Vagina (tissue), 2 donors: ENCODE measurements around the gene EVC2. TPM values are rescaled to one million over a fixed set of nuclear protein-coding genes. Genes with fewer than 3 reads are reported as not detected.
A peak's percentile ranks its signal among the peaks of the same experiment; 100 is the strongest.

ENCODE experiments used
- DNase-seq, 2 donors: peaks; one replicate each; pipeline ENCODE4 v3.0.0-alpha.2; 2017; ENCODE audit errors: extremely low spot score in 2 of 2
- H3K27ac ChIP-seq: fragments of 200-600 bp; sonication (generic); one replicate; pipeline ENCODE4 v1.5.1; 2019
- H3K27me3 ChIP-seq: fragments of 200-600 bp; sonication (generic); one replicate; pipeline ENCODE4 v1.5.1; 2019
- H3K36me3 ChIP-seq, 2 donors: fragments of 200-600 bp; sonication (generic); one replicate each; pipeline ENCODE4 v1.5.1; 2017 to 2019
- H3K4me1 ChIP-seq: fragments of 200-600 bp; sonication (generic); one replicate; pipeline ENCODE4 v1.5.1; 2019
- H3K4me3 ChIP-seq, 2 donors: fragments of 200-600 bp; sonication (generic); 1 replicate in 1 of 2; 2 replicates in 1 of 2; pipeline ENCODE4 v1.5.1; 2016 to 2019
- H3K9me3 ChIP-seq: fragments of 200-600 bp; sonication (generic); one replicate; pipeline ENCODE4 v1.5.1; 2019
- POLR2A ChIP-seq, 2 donors: fragments of 450-650 bp; IDR thresholded peaks; one replicate each; pipeline ENCODE4 v1.6.1; 2017; ENCODE audit warnings: antibody characterized with exemption in 2 of 2, mild to moderate bottlenecking in 2 of 2, moderate library complexity in 2 of 2
- POLR2AphosphoS5 ChIP-seq, 2 donors: sonication (generic); formaldehyde crosslinking; IDR thresholded peaks; one replicate each; pipeline ENCODE4 v1.9.0; 2017; ENCODE audit warnings: antibody characterized with exemption in 2 of 2, mild to moderate bottlenecking in 2 of 2, low read depth in 1 of 2; ENCODE audit not compliant: insufficient read depth in 1 of 2
- intact Hi-C: fragments of 100-400 bp; cut with DNase I; formaldehyde crosslinking; loops from one replicate; pipeline ENCODE4 v1.15.1; 2023
- total RNA-seq: library from RNA; depleted of rRNA; stranded (reverse); fragments of >200 nt; gene quantifications from one replicate; pipeline ENCODE4 v1.2.3, GENCODE V29; 2016
- TF ChIP-seq, protein P1 (sequence below), 3 experiments: fragments of 450-650 bp in 2 of 3; fragments of 200-600 bp in 1 of 3; sonication (generic) in 1 of 3; IDR thresholded peaks; one replicate each; pipeline ENCODE4 v1.5.1; 2017 to 2019; ENCODE audit warnings: antibody characterized with exemption in 3 of 3, mild to moderate bottlenecking in 2 of 3, moderate library complexity in 2 of 3

Gene EVC2
- total RNA-seq, 1 donor from 2014 or later, result 23.8 TPM

DNA sequence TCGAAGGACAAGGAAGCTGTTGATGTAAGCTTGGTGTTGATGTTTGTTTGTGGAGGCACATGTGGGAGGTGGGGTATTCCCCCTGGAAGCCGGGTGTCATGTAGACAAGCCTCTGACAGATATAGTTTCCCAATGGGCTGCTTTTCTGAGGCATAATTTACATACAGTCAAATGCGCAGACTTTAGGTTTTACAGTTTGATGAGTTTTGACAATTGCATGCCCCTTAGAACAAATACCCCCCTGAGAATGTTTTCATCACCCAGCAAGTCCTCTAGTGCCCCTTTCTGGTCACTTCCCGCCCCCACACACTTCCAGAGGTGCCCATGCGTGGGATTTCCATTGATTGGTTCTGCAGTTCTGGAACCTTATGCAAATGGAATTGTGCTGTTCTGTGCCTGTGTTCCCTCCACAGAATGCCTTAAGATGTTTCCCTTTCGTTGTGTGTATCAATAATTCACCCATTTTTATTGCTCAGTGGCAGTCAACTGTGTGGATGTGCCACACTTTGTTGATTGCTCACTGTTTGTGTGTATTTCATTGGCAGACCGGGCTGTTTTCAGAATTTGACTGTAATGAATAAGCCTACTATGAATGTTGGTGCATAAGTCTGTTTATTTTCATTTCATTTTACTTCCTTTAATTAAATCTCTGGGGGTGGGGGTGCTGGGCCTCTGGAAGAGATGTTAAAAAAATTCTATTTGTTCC is 11.1 kb upstream of the EVC2 start:
- no peak overlapping the region for H3K27ac ChIP-seq
- H3K36me3 ChIP-seq, result peaks cover 0 to 4% of the 10 kb centered on the region in 2 donors
- no peak overlapping the region for H3K4me3 ChIP-seq
- intact Hi-C loops, result no loop called here
- peaks cover 5% of the 10 kb centered on the region for H3K4me1 ChIP-seq
- no peak for DNase-seq
- TF ChIP-seq, protein P1, sequence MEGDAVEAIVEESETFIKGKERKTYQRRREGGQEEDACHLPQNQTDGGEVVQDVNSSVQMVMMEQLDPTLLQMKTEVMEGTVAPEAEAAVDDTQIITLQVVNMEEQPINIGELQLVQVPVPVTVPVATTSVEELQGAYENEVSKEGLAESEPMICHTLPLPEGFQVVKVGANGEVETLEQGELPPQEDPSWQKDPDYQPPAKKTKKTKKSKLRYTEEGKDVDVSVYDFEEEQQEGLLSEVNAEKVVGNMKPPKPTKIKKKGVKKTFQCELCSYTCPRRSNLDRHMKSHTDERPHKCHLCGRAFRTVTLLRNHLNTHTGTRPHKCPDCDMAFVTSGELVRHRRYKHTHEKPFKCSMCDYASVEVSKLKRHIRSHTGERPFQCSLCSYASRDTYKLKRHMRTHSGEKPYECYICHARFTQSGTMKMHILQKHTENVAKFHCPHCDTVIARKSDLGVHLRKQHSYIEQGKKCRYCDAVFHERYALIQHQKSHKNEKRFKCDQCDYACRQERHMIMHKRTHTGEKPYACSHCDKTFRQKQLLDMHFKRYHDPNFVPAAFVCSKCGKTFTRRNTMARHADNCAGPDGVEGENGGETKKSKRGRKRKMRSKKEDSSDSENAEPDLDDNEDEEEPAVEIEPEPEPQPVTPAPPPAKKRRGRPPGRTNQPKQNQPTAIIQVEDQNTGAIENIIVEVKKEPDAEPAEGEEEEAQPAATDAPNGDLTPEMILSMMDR (IDR thresholded peaks at IDR 0.05), result no peak
- no peak for TF ChIP-seq POLR2A (IDR thresholded peaks at IDR 0.05)
- no peak for TF ChIP-seq POLR2AphosphoS5 (IDR thresholded peaks at IDR 0.05; ENCODE audit: insufficient read depth in 1 of 2, low read depth in 1 of 2)
- H3K27me3 ChIP-seq, result no peaks in the 10 kb centered on the region
- peaks cover 4% of the 10 kb centered on the region for H3K9me3 ChIP-seq

DNA sequence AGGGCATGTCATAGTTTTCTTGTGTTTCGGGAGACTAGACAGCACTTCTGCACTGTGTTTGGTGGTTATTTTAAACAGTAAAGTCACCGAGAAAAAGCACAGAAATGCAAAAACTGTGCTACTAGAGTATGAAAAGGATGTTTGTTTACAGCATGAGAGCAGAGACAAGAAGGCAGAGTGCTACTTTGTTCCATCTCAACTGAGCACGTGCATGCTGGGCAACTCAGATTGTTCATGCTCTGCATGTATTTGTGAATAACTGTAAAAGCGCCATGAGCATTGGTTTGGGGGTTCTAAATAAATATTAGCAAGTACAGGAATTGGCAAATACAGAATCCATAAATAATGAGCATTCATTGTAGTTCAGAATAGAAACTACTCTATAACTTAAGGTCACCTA is 10.1 kb upstream of the EVC2 start:
- peaks cover 5% of the 10 kb centered on the region for H3K4me1 ChIP-seq
- no peak for TF ChIP-seq POLR2A (IDR thresholded peaks at IDR 0.05)
- no peak for TF ChIP-seq POLR2AphosphoS5 (IDR thresholded peaks at IDR 0.05; ENCODE audit: insufficient read depth in 1 of 2, low read depth in 1 of 2)
- TF ChIP-seq, protein P1 (IDR thresholded peaks at IDR 0.05), result no peak
- peaks cover 0 to 4% of the 10 kb centered on the region in 2 donors for H3K36me3 ChIP-seq
- intact Hi-C loops, result no loop called here
- no peak overlapping the region for H3K27ac ChIP-seq
- no peak overlapping the region for H3K4me3 ChIP-seq
- DNase-seq, result no peak
- H3K9me3 ChIP-seq, result peaks cover 4% of the 10 kb centered on the region
- no peaks in the 10 kb centered on the region for H3K27me3 ChIP-seq

DNA sequence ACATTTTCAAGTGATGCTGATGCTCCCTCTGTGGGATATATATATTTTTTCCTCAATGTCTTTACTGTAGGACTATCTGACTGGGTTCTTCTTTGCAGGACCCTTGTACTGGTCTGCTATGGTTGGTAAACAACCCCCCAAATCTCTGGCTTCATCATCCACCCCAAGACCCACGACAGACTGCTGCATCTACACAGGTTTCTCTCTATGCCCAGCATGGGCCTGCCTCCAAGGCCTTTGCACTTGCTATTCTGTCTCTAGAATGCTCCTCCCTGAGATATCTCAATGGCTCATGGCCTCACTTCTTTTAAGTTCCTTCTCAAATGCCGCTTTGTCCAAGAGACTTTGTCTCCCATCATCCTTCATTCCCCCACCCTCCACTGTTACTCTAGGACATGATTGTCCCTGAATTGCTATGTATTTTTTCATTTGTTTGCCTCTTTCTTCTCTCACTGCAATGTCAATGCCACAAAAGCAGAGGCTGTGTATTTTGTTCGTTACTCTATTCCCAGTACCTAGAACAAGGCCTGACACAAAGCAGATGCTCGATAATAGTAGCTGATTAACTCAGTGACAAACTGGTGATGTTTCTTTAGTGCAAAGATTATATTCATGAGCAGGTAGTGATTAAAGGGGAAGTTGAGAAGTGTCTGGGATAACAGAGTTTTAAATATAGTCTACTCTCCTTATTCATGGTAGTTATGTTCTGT is 9.2 kb upstream of the EVC2 start:
- H3K36me3 ChIP-seq, result peaks cover 0 to 4% of the 10 kb centered on the region in 2 donors
- H3K27ac ChIP-seq, result no peak overlapping the region
- intact Hi-C loops, result no loop called here
- H3K27me3 ChIP-seq, result no peaks in the 10 kb centered on the region
- DNase-seq, result peak in 1 of 2 donors; percentile 72
- H3K9me3 ChIP-seq, result peaks cover 4% of the 10 kb centered on the region
- no peak overlapping the region for H3K4me3 ChIP-seq
- H3K4me1 ChIP-seq, result peaks cover 11% of the 10 kb centered on the region
- TF ChIP-seq POLR2AphosphoS5 (IDR thresholded peaks at IDR 0.05; ENCODE audit: insufficient read depth in 1 of 2, low read depth in 1 of 2) (no peak), POLR2A (IDR thresholded peaks at IDR 0.05) (no peak)
- TF ChIP-seq, protein P1 (IDR thresholded peaks at IDR 0.05), result no peak

DNA sequence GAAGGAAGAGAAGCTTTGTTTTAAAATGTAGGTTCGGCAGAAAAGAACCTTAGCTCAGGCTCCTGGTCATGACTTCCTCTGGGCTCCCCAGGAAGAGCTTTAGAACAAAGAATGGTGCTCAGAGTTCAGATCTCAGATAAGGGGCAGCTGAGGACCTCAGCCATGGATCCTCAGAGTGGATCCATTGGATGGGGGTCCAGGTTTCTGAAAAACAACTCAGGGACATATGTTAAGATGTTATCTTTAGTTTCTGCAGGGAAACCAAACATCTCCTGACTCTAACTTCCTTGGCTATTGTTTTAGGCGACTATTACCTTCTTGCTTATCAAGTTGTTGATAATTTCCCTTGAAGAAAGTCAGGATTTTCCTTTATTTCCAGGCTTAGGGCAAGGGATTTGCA is 8.0 kb upstream of the EVC2 start:
- no peak overlapping the region for H3K27ac ChIP-seq
- intact Hi-C loops, result no loop called here
- DNase-seq, result no peak
- H3K4me1 ChIP-seq, result peaks cover 17% of the 10 kb centered on the region
- H3K9me3 ChIP-seq, result peaks cover 4% of the 10 kb centered on the region
- peaks cover 0 to 4% of the 10 kb centered on the region in 2 donors for H3K36me3 ChIP-seq
- no peaks in the 10 kb centered on the region for H3K27me3 ChIP-seq
- H3K4me3 ChIP-seq, result no peak overlapping the region
- TF ChIP-seq POLR2AphosphoS5 (IDR thresholded peaks at IDR 0.05; ENCODE audit: insufficient read depth in 1 of 2, low read depth in 1 of 2) (no peak), POLR2A (IDR thresholded peaks at IDR 0.05) (no peak)
- TF ChIP-seq, protein P1 (IDR thresholded peaks at IDR 0.05), result no peak

DNA sequence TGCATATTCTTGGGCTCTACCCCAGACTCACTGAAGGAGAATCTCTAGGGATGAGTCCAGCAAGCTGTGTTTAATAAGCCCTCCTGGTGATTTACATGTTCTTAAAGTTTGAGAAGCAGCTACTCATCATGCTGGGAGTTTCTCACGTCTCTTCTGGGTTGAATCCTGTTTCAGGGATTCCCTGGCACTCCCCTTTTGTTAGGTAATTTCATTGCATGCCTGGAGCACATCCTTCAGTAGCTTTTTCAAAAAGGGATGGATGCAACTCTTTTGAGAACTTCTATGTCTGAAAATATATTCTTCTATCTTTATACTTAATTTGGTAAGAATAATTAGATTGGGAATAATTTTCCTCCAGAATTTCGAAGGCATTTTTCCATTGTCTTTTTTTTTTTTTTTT is 7.0 kb upstream of the EVC2 start:
- Histone ChIP-seq H3K27me3 (no peaks in the 10 kb centered on the region), H3K36me3 (peaks cover 0 to under 1% of the 10 kb centered on the region in 2 donors), H3K9me3 (peaks cover 4% of the 10 kb centered on the region), H3K4me1 (peaks cover 21% of the 10 kb centered on the region), H3K27ac (no peak overlapping the region), H3K4me3 (no peak overlapping the region)
- DNase-seq, result no peak
- TF ChIP-seq, protein P1 (IDR thresholded peaks at IDR 0.05), result no peak
- TF ChIP-seq POLR2A (IDR thresholded peaks at IDR 0.05) (no peak), POLR2AphosphoS5 (IDR thresholded peaks at IDR 0.05; ENCODE audit: insufficient read depth in 1 of 2, low read depth in 1 of 2) (no peak)
- intact Hi-C loops, result no loop called here
